HG03342 (cell line): ENCODE results near the gene CRIM1.
"Not testable (repeated sequence)": the region's sequence is repeated elsewhere in the genome, so short reads cannot be mapped to it uniquely, and the experiment has no call there.

Source experiments
- ATAC-seq: cut with Tn5 transposase; IDR thresholded peaks from one replicate; pipeline ENCODE4 v1.9.1; 2021; ENCODE audit warnings: mild to moderate bottlenecking, moderate library complexity; ENCODE audit not compliant: unreplicated experiment

The CRIM1 gene

DNA sequence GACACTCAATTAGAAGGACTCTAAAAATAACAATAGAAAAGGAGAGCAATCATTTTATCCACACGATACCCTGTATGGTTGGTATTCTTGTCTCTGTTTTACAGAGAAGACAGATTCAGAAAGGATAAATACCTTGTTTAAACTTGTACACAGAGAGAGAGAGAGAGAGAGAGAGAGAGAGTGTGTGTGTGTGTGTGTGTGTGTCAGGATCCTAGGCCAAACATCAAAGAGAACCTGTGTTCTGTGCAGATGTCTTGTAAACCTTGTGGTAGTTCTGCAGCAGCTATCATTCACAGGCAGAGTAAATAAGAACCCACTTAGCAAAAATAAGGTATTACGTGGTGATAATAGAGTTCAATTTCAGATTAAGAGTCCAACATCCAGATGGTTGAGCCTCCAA is 4.3 kb upstream of the CRIM1 start:
- ATAC-seq, result no peak

DNA sequence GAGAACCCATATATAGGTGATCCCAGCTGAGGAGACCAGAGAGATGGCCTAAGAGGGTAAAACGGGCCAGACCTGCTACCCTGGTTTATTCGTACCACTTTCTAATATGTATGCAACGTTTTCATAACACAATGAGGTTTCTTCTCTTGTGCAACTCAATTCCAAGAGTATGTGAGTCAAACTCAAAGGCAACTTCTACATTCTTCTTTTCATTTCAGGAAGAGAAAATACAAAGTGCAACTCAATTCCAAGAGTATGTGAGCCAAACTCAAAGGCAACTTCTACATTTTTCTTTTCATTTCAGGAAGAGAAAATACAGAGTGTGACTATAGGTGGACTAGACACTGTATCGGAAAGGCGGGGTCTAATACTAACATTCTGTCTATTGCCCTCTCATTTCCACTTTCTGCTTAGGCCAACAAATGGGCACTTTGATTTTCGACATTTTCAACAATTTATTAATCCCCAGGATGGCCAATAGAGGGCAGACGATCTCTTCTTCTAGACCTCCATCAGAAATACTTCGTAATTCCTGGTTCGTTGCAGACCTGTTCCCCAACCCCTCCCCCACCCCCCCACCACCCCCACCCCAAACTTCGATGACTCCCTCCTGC is 3.7 kb upstream of the CRIM1 start:
- ATAC-seq, result no peak

DNA sequence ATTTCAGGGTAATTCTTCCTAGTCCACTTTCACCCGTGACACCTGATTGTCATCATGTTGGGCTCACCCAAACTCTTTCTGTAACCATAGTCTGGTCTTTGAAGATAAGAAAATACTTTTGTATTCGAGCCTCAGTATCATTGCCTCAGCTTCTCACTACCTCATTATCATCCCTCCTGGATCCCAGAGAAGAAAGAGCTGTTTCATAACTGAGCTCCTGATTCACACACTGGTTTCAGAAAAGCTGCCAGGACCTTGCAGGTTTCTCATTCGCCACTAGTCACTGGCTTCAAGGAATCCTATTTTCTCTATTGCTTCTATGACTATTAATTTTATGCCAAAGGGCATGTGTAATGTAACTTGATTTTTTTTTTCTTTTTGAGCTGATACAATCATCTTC is 2.9 kb upstream of the CRIM1 start:
- ATAC-seq, result no peak

DNA sequence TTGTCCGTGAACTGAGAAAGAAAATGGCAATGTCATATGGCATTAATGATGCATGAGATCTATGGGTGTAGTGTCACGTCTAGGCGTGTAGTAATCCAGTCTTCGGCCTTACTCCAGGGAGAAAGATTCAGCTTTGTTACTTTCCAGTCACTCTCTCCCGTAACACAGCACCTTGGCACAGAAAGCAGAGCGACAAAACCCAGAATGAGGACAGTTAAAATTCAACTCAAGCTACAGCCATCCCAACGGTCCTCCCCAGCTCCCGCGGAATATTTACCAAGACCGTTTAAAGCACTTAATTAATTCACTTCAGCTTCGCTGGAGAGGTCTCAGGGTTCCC is 797 bp upstream of the CRIM1 start:
- no peak for ATAC-seq

DNA sequence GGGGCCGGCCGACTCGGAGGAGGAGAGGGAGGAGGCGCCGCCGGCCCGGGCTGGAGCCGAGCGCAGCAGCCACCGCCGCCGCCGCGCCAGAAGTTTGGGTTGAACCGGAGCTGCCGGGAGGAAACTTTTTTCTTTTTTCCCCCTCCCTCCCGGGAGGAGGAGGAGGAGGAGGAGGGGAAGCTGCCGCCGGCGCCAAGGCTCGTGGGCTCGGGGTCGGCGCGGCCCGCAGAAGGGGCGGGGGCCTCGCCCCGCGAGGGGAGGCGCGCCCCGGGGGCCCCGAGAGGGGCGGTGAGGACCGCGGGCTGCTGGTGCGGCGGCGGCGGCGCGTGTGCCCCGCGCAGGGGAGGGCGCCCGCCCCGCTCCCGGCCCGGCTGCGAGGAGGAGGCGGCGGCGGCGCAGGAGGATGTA is 316 bp downstream of the CRIM1 start:
- peak; percentile 21 for ATAC-seq

DNA sequence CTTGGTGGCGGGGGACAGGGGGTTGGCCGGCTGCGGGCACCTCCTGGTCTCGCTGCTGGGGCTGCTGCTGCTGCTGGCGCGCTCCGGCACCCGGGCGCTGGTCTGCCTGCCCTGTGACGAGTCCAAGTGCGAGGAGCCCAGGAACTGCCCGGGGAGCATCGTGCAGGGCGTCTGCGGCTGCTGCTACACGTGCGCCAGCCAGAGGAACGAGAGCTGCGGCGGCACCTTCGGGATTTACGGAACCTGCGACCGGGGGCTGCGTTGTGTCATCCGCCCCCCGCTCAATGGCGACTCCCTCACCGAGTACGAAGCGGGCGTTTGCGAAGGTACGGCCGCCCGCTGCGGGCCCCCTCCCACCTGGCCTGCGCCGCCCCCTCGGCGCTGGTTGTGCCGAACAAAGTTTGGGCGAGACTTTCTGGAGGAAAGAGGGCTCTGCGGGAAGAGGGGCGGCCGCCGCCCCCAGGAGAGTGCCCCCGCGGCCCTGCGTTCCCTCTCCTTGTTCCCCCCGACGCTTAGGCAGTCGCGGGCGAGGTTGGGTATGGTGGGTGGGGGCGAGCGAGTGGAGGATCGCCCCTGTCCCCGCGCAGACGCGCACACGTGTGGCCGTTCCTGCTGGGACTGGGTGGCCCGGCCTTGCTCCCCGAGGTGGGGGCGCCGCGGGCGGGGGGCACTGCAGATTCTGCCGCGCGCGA is 866 bp downstream of the CRIM1 start:
- ATAC-seq, result peak; percentile 21

DNA sequence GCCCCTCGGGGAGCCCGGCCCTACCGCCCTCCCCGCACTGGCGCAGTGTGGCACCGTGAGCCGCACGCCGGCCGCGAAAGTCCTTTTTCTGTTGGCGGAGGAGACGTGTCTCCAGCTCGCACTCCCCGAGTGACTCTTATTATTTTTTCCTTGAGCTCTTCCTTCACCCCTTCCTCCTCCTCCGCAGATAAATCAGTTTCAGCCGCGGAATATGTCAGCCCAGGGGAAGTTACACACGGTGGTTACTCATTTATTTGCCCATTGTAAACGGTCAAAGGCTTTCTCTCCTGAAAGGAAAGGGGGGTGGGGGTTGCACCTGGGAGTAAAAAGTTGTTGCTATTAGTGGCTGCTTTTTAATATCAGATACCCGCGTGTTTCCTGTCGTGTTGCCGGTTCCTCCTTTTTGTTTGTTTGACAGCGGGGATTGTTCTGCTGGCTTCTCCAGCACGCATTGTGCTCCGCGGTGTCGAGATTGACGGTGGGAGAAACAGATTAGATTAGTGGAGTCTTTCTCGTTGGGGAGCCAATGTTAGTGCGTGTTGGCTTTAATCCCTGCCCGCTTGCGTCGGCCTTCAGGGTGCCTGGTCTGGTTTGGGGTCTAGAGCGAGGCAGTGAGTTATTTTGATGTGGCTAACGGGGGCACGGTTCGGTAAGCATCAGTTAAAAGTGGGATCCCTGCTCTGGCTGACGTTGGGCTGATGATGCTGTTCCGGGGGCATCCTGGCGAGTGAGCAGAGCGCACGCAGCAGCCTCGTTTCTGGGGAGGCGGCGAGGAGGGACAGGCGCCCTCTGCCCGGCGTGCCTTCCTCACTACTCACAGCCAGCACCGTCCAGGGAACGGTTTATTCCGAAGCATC is 1.6 kb downstream of the CRIM1 start:
- ATAC-seq, result peak; percentile 36

DNA sequence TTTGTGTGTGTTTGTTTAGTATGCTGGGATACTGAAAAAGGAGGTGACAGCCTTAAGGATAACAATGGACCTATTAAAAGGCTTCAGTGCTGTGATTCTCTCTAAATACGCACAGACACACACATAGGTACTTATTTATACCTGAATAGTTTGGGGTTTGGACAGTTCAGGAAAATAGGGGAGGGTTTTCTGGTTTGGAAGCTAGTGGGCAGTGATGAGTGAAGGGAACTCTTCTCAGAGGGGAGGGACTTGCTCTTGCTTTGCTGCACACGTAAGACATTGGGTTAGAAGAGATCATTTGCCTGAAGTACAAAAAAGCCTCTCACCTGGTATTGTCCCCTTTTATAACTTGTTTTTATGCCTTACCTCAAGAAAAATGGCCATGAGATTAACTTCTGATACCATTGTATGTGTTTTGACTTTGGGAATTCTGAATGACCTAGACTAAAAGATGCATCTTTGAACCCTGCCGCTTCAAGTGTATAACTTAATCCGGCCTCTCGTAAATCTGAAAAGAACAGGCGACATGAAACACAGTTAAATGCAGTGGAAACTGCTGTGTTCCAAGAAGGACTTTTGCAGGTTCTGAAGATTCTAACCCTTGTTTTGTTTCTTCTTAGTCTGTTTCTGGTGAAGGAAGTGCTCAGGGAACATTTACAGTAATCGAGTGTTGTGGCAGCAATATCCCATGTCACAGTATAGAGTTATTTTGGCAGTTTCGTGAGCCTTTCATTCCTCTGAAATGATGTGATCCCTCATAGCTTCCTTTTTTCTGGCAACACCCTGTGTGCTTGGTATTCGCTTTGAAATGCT is 2.5 kb downstream of the CRIM1 start:
- ATAC-seq, result peak; percentile 17

DNA sequence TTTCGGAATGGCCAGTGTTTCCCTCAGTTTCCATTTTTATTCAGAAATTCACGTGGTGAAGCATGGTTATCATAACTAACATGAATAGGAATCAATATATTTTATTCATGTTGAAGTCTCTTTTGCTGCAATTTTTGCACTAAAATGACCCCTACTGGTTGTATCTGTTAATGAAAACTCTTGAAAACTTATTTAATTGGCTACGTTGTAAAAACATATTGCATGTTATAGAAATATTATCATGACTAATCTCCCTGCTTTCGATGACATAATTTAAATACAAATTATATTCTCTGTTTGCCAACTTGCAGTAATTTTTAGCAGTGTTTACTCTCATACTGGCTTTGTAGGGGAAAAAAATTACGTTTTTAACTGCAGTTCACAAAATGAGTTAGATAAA is 3.5 kb downstream of the CRIM1 start:
- no peak for ATAC-seq

DNA sequence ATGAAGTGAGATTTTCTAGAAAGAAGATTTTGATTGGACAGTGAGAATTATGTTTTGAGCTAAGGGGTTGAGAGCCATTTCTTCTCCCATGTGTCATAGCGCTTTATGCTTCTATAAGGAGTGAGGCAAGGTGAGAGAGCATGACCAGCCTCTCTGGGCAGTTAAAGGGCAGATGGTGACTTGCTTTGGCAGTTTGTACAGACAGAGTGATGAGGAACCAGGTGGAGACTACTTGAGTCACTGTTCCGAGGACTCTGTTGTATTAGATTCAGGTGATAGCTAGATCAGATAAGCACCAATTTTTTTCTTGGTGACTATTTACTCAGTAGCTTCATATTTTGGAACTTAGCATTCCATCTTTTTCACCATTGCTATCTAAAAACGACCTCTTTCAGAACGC is 4.5 kb downstream of the CRIM1 start:
- no peak for ATAC-seq

DNA sequence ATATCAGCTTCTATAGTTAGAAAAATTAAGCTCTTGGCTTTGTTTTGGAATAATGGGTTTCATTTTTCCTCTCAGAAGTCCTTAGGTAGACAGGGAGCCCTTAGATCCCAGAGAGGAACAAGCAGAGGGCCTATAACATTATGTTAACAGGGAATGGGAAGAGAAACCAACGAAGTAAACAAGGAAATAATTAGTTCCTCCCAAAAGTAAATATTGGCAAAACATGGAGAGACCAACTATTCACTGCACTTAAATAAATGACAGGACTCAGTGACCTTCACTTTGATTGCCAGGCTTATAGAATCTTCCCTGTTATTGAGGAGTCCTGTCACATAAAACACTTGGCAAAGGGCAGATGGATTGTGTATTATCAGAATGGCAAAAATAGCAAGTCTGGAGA is 5.3 kb downstream of the CRIM1 start:
- no peak for ATAC-seq

DNA sequence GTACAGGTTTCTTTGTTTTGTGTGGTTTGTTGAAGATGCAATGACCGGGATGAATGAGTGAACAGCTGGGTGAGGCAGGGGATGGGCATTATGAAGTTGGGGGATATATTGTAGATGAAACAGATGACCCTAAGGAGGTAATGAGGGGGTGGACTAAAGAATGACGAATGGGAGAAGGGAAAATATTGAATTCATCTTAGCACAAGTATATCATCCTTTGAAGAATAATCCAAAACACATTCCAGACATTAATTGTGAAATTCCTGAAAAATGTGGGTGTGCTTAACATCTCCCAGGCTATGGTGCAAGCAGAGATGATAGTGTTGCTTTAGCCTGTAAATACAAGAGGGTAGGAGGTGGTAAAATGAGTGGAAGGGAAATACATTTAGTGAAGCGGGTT is 5.8 kb downstream of the CRIM1 start:
- ATAC-seq, result no peak

DNA sequence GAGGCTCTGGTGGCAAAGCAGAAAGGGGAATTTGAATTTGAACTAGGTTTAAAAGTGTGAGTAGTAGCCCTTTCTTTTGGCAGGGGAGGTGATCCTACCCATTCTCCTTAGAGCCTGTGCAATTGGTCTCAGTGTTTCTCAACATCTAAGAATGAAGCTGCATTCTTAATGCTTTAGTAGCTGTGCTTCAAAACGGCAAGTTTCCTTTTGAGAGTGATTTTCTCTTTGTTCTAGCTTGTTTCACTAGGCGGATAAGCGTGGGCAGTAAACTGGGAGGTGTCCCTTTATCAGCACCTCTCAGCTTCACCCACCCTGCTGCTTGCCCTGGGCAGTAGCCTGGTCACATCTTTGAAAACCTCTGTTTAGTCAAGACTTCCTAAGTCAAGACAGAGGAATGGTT is 6.7 kb downstream of the CRIM1 start:
- ATAC-seq, result no peak

DNA sequence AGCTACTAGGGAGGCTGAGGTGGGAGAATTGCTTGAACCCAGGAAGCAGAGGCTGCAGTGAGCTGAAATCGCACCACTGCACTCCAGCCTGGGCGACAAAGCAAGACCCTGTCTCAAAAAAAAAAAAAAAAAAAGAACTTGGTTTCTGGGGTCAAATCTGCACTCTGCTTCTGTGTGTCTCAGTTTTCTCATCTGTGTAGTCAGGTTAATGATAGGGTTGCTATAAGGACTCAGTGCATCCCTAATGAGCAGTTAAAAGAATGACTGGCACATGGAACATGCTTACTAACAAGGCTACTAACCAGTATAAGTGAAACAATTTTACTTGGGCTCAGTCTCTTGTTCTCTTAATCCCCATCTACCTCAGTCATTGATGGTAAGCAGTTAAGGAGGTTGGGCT is 7.5 kb downstream of the CRIM1 start:
- not testable (repeated sequence) for ATAC-seq

DNA sequence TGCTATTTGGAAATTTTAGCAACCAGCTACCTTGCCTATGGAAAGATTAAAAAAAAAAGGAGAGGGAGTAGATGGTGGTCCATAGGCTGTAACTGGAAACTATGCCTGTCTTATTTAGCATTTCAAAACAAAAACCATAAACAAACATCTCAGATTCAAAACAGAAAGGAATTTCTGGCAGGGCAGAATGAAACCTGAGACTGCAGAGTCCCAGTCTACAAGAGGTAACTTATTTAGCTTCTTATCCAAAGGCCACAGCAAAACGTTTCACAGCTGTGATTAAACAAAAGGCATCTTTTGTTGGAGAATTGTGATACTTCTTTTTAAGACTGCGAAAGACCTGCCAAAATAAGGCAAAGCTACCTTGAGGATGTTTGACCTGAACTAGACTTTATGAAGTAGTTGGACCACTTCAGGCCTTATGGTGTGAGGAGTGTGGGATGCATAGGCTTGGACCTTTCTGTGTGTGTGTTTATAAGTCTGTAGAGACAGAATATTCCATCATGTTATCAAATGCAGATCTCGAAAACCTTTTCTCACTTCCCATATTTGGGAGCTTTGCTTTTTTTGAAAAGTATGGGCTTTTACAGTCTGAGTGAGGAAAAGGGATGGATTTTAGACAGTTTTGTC is 11.0 kb downstream of the CRIM1 start:
- ATAC-seq, result no peak

DNA sequence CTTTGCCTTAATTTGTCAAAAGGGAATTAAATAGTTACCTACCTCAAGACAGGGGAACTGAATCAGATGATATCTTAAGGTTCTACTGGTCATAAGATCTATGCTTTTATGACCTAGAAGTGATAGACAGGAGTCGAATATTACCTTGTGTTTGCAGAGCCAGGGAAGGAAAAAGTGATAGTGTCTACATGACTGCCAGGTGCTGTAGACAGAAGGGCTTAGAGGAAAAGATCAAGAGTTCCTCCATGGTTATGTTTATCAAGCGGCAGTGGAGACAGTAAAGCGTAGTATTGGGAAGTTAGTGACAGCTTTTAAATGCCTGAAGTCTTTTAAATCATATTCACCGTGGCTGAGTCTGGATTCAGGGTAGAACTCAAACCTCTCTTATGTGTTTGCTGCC is 11.9 kb downstream of the CRIM1 start:
- ATAC-seq, result no peak

DNA sequence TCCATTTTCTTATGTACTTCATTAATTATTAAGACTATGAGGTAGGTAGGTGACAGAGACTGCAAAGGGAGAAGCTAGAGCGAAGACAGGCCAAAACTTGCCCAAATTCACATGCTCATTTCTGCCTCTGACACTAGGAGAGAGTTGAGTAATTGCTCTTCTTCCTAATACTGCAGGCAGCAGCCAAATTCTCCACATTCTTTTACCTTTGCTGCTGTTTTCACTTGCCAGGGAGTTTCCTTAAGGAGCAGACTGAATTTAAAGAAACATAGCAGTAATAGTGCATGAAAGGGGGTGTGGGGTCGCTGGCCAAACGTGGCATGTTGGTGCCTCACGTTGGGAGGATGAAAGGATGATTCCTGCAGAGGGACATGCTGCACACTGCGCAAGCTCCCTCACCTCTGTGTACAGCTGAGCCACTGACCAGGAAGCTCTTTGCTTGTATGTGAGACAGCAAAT is 12.3 kb downstream of the CRIM1 start:
- ATAC-seq, result no peak

DNA sequence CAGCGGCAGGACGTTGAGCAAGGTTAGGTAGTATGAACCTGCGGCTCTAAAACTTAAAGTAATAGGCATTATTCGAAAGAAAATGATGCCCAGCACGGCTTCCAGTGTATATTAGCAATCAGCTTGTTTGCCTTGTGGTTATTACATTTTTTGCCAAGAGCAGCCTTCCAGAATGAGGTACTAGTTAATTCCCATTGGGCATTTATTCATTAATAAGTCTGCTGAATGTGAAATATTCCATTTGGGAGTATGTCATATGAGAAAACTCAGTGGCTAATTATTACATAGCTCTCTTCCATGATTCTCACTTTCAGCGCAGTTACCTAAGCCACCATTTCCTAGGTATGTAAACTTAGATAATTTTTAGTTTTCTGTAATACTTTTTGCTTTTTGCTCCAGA is 12.9 kb downstream of the CRIM1 start:
- no peak for ATAC-seq

DNA sequence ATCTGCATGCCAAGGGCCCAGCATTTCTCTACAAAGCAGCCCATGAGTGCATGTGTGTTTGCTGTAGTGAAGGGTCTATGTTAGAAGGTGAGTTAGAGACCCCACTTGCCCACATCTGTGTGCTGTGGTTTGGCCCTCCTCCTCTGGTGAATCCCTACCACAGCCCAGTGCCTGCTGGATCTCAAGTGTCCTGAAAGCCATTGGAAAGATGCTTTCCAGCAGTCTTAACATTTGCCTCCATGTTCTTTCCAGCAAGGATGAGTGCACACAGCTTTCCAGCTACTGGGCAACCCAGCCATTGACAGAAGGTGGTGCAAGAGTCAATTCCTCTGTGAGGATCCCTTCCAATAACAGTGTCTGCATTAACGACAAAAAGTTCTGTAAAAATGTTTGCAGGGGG is 13.6 kb downstream of the CRIM1 start:
- ATAC-seq, result no peak

DNA sequence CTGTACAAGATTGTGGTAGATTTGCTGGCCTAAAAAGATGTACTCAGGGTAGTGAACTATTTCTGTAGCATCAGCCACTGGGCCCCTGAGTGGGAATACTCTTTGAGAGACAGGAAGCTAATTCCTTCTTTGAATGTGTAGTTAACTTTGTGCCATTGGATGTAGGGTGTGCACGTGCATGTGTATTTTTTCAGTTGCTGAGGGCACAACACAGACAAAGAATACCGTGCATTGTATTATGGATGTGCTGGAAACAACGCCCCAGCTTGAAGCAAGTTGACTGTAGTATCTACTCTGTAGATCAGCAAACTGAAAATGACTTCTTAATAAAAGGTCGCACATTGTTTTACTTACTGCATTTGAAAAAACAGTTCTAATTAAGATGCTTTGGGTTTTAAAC is 14.1 kb downstream of the CRIM1 start:
- no peak for ATAC-seq

DNA sequence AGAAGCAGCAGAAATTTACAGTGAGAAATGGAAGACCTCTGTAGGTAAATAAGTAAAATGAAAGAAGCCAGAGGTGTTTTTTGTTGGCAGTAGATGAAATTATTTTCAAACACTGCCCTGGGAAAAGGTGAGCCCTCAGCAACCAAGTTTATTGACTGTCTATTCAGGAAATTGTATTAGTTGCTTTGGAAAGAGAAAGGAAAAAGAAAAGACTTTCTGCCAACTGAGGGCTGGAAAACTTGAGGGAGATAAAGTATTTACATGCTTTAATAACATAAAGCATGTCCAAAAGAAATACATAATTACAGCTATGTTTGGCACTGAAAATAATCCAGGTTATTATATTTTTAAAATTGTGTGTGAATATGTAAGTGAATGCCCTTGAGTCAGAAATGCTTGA is 14.7 kb downstream of the CRIM1 start:
- no peak for ATAC-seq
